K562 treated with DMSO at 1 percent for 48 hours (cell line): ENCODE measurements around the gene MYPN. TPM values are rescaled to one million over a fixed set of nuclear protein-coding genes. Genes with fewer than 3 reads are reported as not detected.

ENCODE experiments used
- total RNA-seq: library from RNA; unstranded; fragments of 300-600 nt; gene quantifications from 2 replicates; pipeline ENCODE4 v1.2.3, GENCODE V29; 2022; ENCODE audit warnings: low replicate concordance; ENCODE audit errors: extremely low read depth

The MYPN gene
- not detected in 2 replicates for total RNA-seq

DNA sequence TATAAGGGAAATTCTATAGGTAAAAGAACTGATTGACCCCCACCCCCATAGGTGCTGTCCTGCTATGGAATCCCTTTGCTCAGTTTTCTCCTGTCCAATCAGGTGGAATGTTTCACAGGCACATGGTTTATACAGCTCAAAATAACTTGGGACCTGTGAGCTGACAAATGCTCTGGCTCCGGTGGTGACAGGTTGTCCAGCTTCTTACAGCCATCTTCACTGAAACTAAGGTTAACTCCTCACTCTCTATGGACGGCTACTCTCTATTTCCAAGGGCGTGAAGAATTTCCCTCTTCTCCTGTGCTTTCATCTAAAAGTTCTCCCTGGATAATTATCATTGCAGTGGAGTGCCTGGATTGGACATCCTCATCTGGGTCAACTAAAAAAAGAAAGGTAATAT, at the start of gene MYPN:
Gene MYPN (plus strand): TSS at position 158 of the 400 bp plus-strand sequence. CDS start 11,951 bp downstream, outside the sequence.

DNA sequence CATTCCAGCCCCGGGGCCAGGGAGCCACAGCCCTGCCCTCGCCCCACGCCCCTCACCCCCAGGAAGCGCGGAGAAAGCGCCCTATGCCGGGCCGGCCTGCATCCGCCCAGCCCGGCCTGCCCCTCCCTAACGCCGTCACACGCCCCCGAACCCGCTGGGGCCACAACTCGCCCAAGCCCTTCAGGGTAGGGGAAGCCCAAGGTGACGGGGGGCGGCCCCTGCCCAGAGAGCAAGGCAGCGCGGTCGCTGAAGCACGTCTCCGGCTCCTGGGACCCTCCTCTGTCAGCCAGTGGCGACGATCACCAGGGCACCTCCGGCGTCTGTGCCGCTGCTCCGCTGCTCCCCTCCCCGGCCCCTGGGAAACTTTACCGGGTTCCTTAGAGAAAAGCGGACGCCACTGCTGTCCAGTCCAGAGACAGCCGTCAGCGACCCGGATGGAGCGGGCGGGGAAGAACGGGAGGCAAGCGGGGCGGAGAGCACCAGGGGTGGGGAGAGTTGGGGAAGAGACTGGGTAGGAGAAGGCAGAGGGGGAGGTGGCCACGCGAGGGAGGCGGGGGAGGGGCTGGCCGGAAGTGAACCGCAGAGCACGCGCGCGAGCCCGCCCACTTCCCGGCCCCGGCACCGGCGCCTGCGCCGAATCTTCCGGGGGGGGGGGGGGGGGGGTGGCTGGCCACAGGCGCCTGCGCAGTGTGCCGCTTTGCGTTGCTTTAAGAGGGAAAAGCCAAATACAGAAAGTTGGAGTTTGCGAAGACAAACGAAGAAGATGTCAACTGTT, 34.3 kb upstream of the MYPN start, which contains the start of gene HERC4:
Gene HERC4 (minus strand): TSS at position 509 of the 775 bp plus-strand sequence. CDS start 2,175 bp downstream, outside the sequence.

GRCh38 chr10:68231817-68232251, 122.5 kb downstream of the MYPN start, which contains the start of gene ATOH7:
ATOH7 (minus strand) TSS chr10:68232113; CDS start chr10:68231677, 436 bp downstream.

Other genes with a start within 250 kb of the MYPN start
- not detected in 2 replicates for gene SIRT1, start 224.8 kb upstream of the MYPN start, total RNA-seq
- not detected in 2 replicates for gene HERC4, start 34.2 kb upstream of the MYPN start, total RNA-seq
- not detected in 2 replicates for gene ATOH7, start 122.6 kb downstream of the MYPN start, total RNA-seq
- gene HNRNPH3, start 222.6 kb downstream of the MYPN start, total RNA-seq: not detected in 2 replicates
- gene PBLD, start 223.4 kb downstream of the MYPN start, total RNA-seq: not detected in 2 replicates